Endothelial cell of umbilical vein (primary cell): Measurements from ENCODE around the gene C8G. TPM values are rescaled to one million over a fixed set of nuclear protein-coding genes. Genes with fewer than 3 reads are reported as not detected.

Source experiments
- BruUV-seq: library from RNA; stranded (reverse); fragments of 400-500 nt; replicated peaks from 2 replicates; lab custom pipeline; 2021; lab: Mats Ljungman, UMichigan
- CTCF ChIA-PET: fragments of 300-600, 350-600 bp; sonication (Branson Sonifier 250); formaldehyde crosslinking; loops from one replicate; lab custom pipeline; 2021; ENCODE audit warnings: antibody characterized with exemption, inconsistent platforms; lab: Charles Lee
- POLR2A ChIA-PET: fragments of 300-600, 350-600 bp; sonication (Branson Sonifier 250); formaldehyde crosslinking; loops from one replicate; lab custom pipeline; 2021; ENCODE audit warnings: antibody characterized with exemption, inconsistent platforms; lab: Charles Lee
- DNase-seq: peaks from one replicate; pipeline ENCODE4 v3.0.0-alpha.2; 2011; ENCODE audit warnings: low read depth, low spot score
- FAIRE-seq: peaks from 2 replicates; lab custom pipeline; 2011; peaks lifted over from hg19 to GRCh38; lab: Jason Lieb, UNC
- H2AFZ ChIP-seq: 2 replicates; pipeline ENCODE4 v1.6.0; 2012; ENCODE audit warnings: low read depth, low read length, control low read depth, inconsistent platforms
- H3K27ac ChIP-seq: 2 replicates; pipeline ENCODE4 v1.5.1; 2011; ENCODE audit warnings: low read depth, mild to moderate bottlenecking, control low read depth, low read length, moderate library complexity; ENCODE audit not compliant: insufficient read depth
- H3K27me3 ChIP-seq, 2 experiments: 2 replicates each; pipeline versions ENCODE4 v1.6.0 to v1.6.1; 2011; ENCODE audit warnings: low read length in 2 of 2, mixed read lengths in 1 of 2; ENCODE audit not compliant: control insufficient read depth in 2 of 2, insufficient read depth in 2 of 2
- H3K36me3 ChIP-seq, 2 experiments: 2 replicates in 1 of 2; 3 replicates in 1 of 2; pipeline ENCODE4 v1.5.1; 2011; ENCODE audit warnings: low read length in 2 of 2, mild to moderate bottlenecking in 1 of 2, moderate library complexity in 1 of 2; ENCODE audit not compliant: control insufficient read depth in 2 of 2, insufficient read depth in 2 of 2; ENCODE audit errors: extremely low read depth in 1 of 2
- H3K4me1 ChIP-seq: 3 replicates; pipeline ENCODE4 v1.5.1; 2011; ENCODE audit warnings: mild to moderate bottlenecking, low read length; ENCODE audit not compliant: control insufficient read depth, insufficient read depth; ENCODE audit errors: extremely low read depth
- H3K4me2 ChIP-seq: 2 replicates; pipeline ENCODE4 v1.6.1; 2011; ENCODE audit warnings: low read length, control low read depth, mixed read lengths; ENCODE audit not compliant: insufficient read depth
- H3K4me3 ChIP-seq, 3 experiments: fragments of 200-600 bp in 1 of 3; sonication (generic), shearing (Covaris generic) in 1 of 3; replicated peaks in 1 of 3; 2 replicates each; pipeline ENCODE4 v1.5.1; 2011 to 2016; ENCODE audit warnings: control low read depth in 3 of 3, low read length in 3 of 3, mild to moderate bottlenecking in 2 of 3, inconsistent platforms in 1 of 3, low read depth in 1 of 3, moderate library complexity in 1 of 3; ENCODE audit not compliant: insufficient read depth in 1 of 3
- H3K79me2 ChIP-seq: 2 replicates; pipeline ENCODE4 v1.6.0; 2012; ENCODE audit warnings: low read length, inconsistent platforms; ENCODE audit not compliant: control insufficient read depth, insufficient read depth
- H3K9ac ChIP-seq: replicated peaks from 2 replicates; pipeline ENCODE3; 2011; ENCODE audit warnings: low read length, control low read depth; ENCODE audit not compliant: insufficient read depth; ENCODE audit errors: extremely low read depth
- H3K9me1 ChIP-seq: replicated peaks from 3 replicates; pipeline ENCODE4 v1.6.0; 2011; ENCODE audit warnings: mild to moderate bottlenecking, low read length; ENCODE audit not compliant: control insufficient read depth, insufficient read depth; ENCODE audit errors: extremely low read depth
- H3K9me3 ChIP-seq: replicated peaks from 2 replicates; pipeline ENCODE4 v1.5.1; 2012; ENCODE audit warnings: low read length, inconsistent platforms; ENCODE audit not compliant: control insufficient read depth, insufficient read depth
- H4K20me1 ChIP-seq: replicated peaks from 2 replicates; pipeline ENCODE3; 2011; ENCODE audit warnings: mild to moderate bottlenecking, low read length; ENCODE audit not compliant: control insufficient read depth, insufficient read depth; ENCODE audit errors: extremely low read depth
- CTCF ChIP-seq, 2 donors: IDR thresholded peaks; 1 replicate in 1 of 2; 2 replicates in 1 of 2; pipeline ENCODE4 v1.5.1; 2011; ENCODE audit warnings: low read length in 2 of 2, mild to moderate bottlenecking in 2 of 2, moderate library complexity in 2 of 2, control low read depth in 1 of 2, inconsistent platforms in 1 of 2, low read depth in 1 of 2; ENCODE audit not compliant: insufficient read depth in 1 of 2; ENCODE audit errors: extremely low read depth in 1 of 2
- EZH2 ChIP-seq: IDR thresholded peaks from 2 replicates; pipeline ENCODE4 v1.6.1; 2012; ENCODE audit warnings: borderline replicate concordance, low read depth, mild to moderate bottlenecking, moderate library complexity, low read length, inconsistent platforms; ENCODE audit not compliant: severe bottlenecking
- FOS ChIP-seq: IDR thresholded peaks from 2 replicates; pipeline ENCODE4 v1.6.1; 2011; ENCODE audit warnings: mild to moderate bottlenecking, low read length, moderate library complexity, borderline replicate concordance; ENCODE audit not compliant: insufficient read depth
- GATA2 ChIP-seq: IDR thresholded peaks from 2 replicates; pipeline ENCODE4 v1.7.0; 2011; ENCODE audit warnings: low read depth, mild to moderate bottlenecking, moderate library complexity, mixed read lengths, low read length; ENCODE audit not compliant: insufficient read length, insufficient read depth
- JUN ChIP-seq: IDR thresholded peaks from 2 replicates; pipeline ENCODE4 v1.6.1; 2011; ENCODE audit warnings: borderline replicate concordance, low read depth; ENCODE audit not compliant: insufficient read length, insufficient read depth
- MAX ChIP-seq: IDR thresholded peaks from 2 replicates; pipeline ENCODE4 v1.6.1; 2011; ENCODE audit not compliant: insufficient read depth, insufficient read length
- MYC ChIP-seq: IDR thresholded peaks from one replicate; pipeline ENCODE4 v1.6.1; 2011; ENCODE audit warnings: mild to moderate bottlenecking, low read depth, low read length
- POLR2A ChIP-seq: IDR thresholded peaks from 2 replicates; pipeline ENCODE4 v1.6.1; 2012; ENCODE audit warnings: low read depth, mild to moderate bottlenecking, control low read depth, low read length
- POLR2AphosphoS5 ChIP-seq: IDR thresholded peaks from 2 replicates; pipeline ENCODE4 v1.6.1; 2012; ENCODE audit warnings: low read depth, mild to moderate bottlenecking, control low read depth, low read length, moderate library complexity; ENCODE audit not compliant: insufficient read depth
- dilution Hi-C: fragments of 300-500 bp; cut with MboI; formaldehyde crosslinking; loops from one replicate; pipeline ENCODE4 v1.15.0; 2019; ENCODE audit warnings: low sequenced_read_pairs; ENCODE audit not compliant: extremely low pct_ligation_motif_present
- intact Hi-C: fragments of 100-400 bp; cut with micrococcal nuclease; formaldehyde crosslinking; loops from one replicate; pipeline ENCODE4 v1.10.0; 2022
- polyA plus RNA-seq, 4 experiments: library from polyadenylated mRNA; depleted of rRNA in 3 of 4; stranded (reverse) in 3 of 4; unstranded in 1 of 4; fragments of >200 nt; gene quantifications; 2 replicates each; pipeline versions ENCODE4 v1.2.1 to v1.2.3, GENCODE V29; 2011 to 2012; ENCODE audit warnings: missing spikeins in 1 of 4
- total RNA-seq: library from RNA; stranded (reverse); gene quantifications from 2 replicates; pipeline ENCODE4 v1.2.3, GENCODE V29; 2021

Gene C8G
- total and polyA plus RNA-seq, 2 donors (not counting 3 experiments of a cell fraction or from before 2014, with no cell fraction given), result 0.47 to 1.9 TPM

GRCh38 chr9:136926154-136926704 is 18.8 kb upstream of the C8G start:
- H2AFZ ChIP-seq, result no peak overlapping the region
- H3K79me2 ChIP-seq, result no peaks in the 10 kb centered on the region
- no TSS peak for BruUV-seq
- intact Hi-C loops (no loop called here), dilution Hi-C loops (loop anchor here (25.0 kb wide), 1 partner anchor 114 kb away; the partner anchor contains the start of gene RABL6)
- H3K27ac ChIP-seq, result no peak overlapping the region
- H4K20me1 ChIP-seq, result no peaks in the 10 kb centered on the region
- no peaks in the 10 kb centered on the region for H3K9me3 ChIP-seq
- no peak overlapping the region for H3K4me3 ChIP-seq
- no peak overlapping the region for H3K4me2 ChIP-seq
- DNase-seq, result no peak
- ChIA-PET POLR2A (no interaction called here), CTCF (interaction anchor here (1.1 to 1.8 kb wide), 2 partner anchors 12 to 40 kb away, joined by 3 to 6 read pairs; no protein-coding TSS in a partner anchor)
- peaks cover 12% of the 10 kb centered on the region for H3K4me1 ChIP-seq
- H3K27me3 ChIP-seq, result no peaks in the 10 kb centered on the region
- peak in 1 of 2 donors; percentile 16 for TF ChIP-seq CTCF (IDR thresholded peaks at IDR 0.05; ENCODE audit: extremely low read depth in 1 of 2, insufficient read depth in 1 of 2, low read depth in 1 of 2, low read length in 2 of 2)
- TF ChIP-seq MAX, result no peak
- peaks cover 0 to 14% of the 10 kb centered on the region in 2 experiments for H3K36me3 ChIP-seq
- no peak overlapping the region for H3K9ac ChIP-seq
- no peak for FAIRE-seq
- H3K9me1 ChIP-seq, result no peaks in the 10 kb centered on the region

- H2AFZ ChIP-seq, result no peak overlapping the region
- no peak overlapping the region for H3K27ac ChIP-seq
- no peak for TF ChIP-seq JUN
- no peak for TF ChIP-seq POLR2AphosphoS5
- no peak for TF ChIP-seq GATA2
- no peak for TF ChIP-seq MAX
- no peak for TF ChIP-seq FOS
- no peak for TF ChIP-seq EZH2
- no peak for TF ChIP-seq MYC
- TF ChIP-seq POLR2A, result no peak
- TF ChIP-seq CTCF (IDR thresholded peaks at IDR 0.05; ENCODE audit: extremely low read depth in 1 of 2, insufficient read depth in 1 of 2, low read depth in 1 of 2, low read length in 2 of 2), result no peak
- peaks cover 0 to 12% of the 10 kb centered on the region in 2 experiments for H3K36me3 ChIP-seq
- FAIRE-seq (no peak), DNase-seq (no peak)
- H3K9me3 ChIP-seq, result no peaks in the 10 kb centered on the region
- H3K4me2 ChIP-seq, result no peak overlapping the region
- intact Hi-C loops, result no loop called here
- no peaks in the 10 kb centered on the region for H4K20me1 ChIP-seq
- CTCF ChIA-PET, result interaction anchor here (1.1 to 1.8 kb wide), 2 partner anchors 12 to 41 kb away, joined by 3 to 6 read pairs; no protein-coding TSS in a partner anchor
- no peaks in the 10 kb centered on the region for H3K79me2 ChIP-seq
- peaks cover 12% of the 10 kb centered on the region for H3K4me1 ChIP-seq
- H3K4me3 ChIP-seq, result no peak overlapping the region
- BruUV-seq, result no TSS peak
- POLR2A ChIA-PET, result no interaction called here
- dilution Hi-C loops, result loop anchor here (25.0 kb wide), 1 partner anchor 114 kb away; the partner anchor contains the start of gene RABL6
- H3K9ac ChIP-seq, result no peak overlapping the region
- no peaks in the 10 kb centered on the region for H3K27me3 ChIP-seq
- no peaks in the 10 kb centered on the region for H3K9me1 ChIP-seq
Observed at GRCh38 chr9:136926749-136927148, 18.3 kb upstream of the C8G start.
